ENCODE results near the gene ANKRD6. TPM values are rescaled to one million over a fixed set of nuclear protein-coding genes. Genes with fewer than 3 reads are reported as not detected.

The ANKRD6 gene
- total RNA-seq, 4 donors from 2014 or later: 1.6 to 6.8 (median 2.9) TPM

DNA sequence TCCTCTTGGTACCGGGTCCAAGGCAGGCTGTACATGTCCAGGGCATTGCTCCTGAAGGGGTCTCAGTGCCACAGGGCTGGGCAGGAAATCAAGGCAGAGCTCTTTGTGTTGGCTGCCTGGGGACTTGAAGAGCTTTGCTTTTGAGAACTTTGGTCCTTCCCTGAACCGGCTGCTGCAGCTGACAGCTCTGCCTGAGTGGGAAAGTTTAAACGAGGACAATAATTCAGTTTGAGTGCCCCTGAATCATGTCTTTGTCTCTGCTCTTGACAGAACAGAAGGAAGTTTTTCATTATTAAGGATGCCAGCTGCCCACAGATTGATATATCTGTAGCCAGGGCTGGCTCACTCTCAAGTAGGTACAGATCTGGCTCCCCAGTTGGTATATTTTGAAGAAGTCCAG is 56.1 kb downstream of the ANKRD6 start:
- in situ Hi-C loops (cut with MboI; ENCODE audit: low sequenced_read_pairs in 4 of 4): no loop called here
- intact Hi-C loops (cut with DNase I; ENCODE audit: low total_unique reads): no loop called here
- ATAC-seq: no peak

DNA sequence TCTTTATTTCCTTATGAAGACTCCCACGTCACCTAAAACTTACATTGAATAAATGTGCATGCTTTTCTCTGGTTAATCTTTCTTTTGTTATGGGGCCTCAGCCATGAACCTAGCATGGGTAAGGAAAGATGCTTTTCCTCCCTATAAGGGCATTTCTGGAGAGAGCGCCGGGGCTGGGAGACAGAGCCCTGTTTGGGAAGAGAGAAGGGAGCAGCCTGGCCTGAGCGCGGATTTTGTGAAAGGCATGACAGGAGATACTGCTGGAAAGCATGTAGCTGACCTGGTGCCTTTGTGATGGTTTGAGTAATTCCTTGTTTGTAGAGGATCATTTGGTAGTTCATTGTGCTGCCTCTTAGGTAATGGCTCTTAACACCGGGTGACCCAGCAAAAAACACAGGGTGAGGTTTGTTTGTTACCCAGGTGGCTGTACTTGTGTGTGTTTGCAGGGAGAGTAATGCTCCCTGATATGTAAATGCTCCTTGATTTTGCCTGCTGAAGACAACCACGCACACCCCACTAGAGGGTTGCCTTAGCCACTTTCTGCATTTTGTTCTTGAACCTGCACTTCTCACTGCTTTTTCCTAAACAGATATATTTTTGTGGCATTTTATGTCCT is 59.2 kb downstream of the ANKRD6 start:
- Histone ChIP-seq H3K4me3 (no peak overlapping the region), H3K36me3 (no peaks in the 10 kb centered on the region), H3K27ac (no peak overlapping the region), H3K9me3 (no peaks in the 10 kb centered on the region), H3K27me3 (no peaks in the 10 kb centered on the region), H3K4me1 (peaks cover 0 to 11% of the 10 kb centered on the region in 2 donors)
- no peak for TF ChIP-seq POLR2A (IDR thresholded peaks at IDR 0.05)
- TF ChIP-seq, protein P1, sequence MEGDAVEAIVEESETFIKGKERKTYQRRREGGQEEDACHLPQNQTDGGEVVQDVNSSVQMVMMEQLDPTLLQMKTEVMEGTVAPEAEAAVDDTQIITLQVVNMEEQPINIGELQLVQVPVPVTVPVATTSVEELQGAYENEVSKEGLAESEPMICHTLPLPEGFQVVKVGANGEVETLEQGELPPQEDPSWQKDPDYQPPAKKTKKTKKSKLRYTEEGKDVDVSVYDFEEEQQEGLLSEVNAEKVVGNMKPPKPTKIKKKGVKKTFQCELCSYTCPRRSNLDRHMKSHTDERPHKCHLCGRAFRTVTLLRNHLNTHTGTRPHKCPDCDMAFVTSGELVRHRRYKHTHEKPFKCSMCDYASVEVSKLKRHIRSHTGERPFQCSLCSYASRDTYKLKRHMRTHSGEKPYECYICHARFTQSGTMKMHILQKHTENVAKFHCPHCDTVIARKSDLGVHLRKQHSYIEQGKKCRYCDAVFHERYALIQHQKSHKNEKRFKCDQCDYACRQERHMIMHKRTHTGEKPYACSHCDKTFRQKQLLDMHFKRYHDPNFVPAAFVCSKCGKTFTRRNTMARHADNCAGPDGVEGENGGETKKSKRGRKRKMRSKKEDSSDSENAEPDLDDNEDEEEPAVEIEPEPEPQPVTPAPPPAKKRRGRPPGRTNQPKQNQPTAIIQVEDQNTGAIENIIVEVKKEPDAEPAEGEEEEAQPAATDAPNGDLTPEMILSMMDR (IDR thresholded peaks at IDR 0.05 in 4 of 5, conservative IDR thresholded peaks at IDR 0.05 in 1 of 5): no peak
- no peak for DNase-seq
- no peak for ATAC-seq
- intact Hi-C loops (cut with DNase I; ENCODE audit: low total_unique reads): no loop called here
- in situ Hi-C loops (cut with MboI; ENCODE audit: low sequenced_read_pairs in 4 of 4): no loop called here

More for the DNA sequence above, 56.1 kb downstream of the ANKRD6 start:
- TF ChIP-seq POLR2A (IDR thresholded peaks at IDR 0.05): no peak
- TF ChIP-seq, protein P1 (IDR thresholded peaks at IDR 0.05 in 4 of 5, conservative IDR thresholded peaks at IDR 0.05 in 1 of 5): no peak
- H3K9me3 ChIP-seq: no peaks in the 10 kb centered on the region
- no peaks in the 10 kb centered on the region for H3K36me3 ChIP-seq
- H3K27me3 ChIP-seq: no peaks in the 10 kb centered on the region
- H3K27ac ChIP-seq: no peak overlapping the region
- no peak overlapping the region for H3K4me3 ChIP-seq
- DNase-seq: no peak
- peaks cover 0 to 15% of the 10 kb centered on the region in 2 donors for H3K4me1 ChIP-seq

DNA sequence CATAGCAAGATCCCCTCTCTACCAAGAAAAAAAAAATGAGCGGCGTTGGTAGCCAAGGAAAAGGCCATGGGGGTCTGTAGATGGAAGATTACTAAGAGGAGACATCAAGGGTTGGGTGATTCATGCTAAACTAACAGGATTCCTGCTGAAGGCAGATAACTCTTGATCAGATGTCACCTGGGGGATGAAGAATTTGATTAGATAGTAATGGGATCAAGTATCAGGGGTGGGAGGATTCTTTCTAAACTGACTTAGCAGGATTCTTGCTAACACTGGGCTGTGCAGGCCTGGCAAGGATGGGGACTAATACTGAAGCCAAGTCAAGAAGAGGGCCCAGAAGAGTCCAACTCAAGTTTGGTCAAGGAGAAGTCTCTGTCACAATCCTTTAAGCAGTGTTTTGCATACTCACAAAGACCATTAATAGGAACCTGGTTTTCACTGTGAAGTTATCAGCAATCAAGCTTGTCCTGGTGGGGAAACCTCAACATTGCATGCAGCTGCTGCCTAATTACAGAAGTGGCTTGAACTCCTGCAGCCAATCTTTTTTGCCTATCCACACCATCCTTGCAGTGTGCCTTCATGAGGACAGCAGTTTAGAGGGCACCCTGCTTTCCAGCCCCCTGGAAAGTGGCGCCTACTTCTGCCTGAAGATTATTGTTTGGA is 61.3 kb downstream of the ANKRD6 start:
- H3K27ac ChIP-seq: no peak overlapping the region
- H3K4me1 ChIP-seq: no peaks in the 10 kb centered on the region
- no peak for TF ChIP-seq POLR2A (IDR thresholded peaks at IDR 0.05)
- TF ChIP-seq, protein P1 (IDR thresholded peaks at IDR 0.05 in 4 of 5, conservative IDR thresholded peaks at IDR 0.05 in 1 of 5): no peak
- no peaks in the 10 kb centered on the region for H3K36me3 ChIP-seq
- intact Hi-C loops (cut with DNase I; ENCODE audit: low total_unique reads): no loop called here
- DNase-seq (no peak), ATAC-seq (no peak)
- H3K9me3 ChIP-seq: no peaks in the 10 kb centered on the region
- in situ Hi-C loops (cut with MboI; ENCODE audit: low sequenced_read_pairs in 4 of 4): no loop called here
- no peak overlapping the region for H3K4me3 ChIP-seq
- no peaks in the 10 kb centered on the region for H3K27me3 ChIP-seq

DNA sequence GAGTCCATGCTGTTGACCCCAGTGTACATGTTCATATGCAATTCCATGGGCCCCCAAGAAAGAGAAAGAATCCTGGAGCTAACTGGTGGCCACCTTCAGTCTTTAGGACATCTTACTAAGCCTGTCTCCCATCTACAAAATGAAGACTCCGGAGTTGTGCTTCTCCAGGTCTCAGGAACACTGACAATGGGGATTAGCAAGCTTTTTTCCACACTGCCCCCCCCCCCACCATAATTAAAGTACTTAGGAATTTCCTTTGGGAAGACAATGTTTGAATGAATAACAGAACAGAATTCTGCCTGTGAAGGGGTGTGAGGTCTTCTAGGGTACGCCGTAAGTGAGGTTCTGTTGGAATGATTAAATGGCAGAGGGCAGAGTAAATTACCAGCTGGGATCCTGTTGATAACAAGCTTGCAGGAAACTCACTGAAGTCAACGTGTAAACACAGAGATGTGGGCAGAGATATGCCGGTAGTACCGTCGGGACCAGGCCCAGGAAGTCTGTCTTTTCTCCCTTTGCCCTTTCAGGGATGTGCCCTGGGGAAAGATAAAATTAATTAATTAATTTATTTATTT is 63.1 kb downstream of the ANKRD6 start:
- in situ Hi-C loops (cut with MboI; ENCODE audit: low sequenced_read_pairs in 4 of 4): no loop called here

More for the DNA sequence above, 63.1 kb downstream of the ANKRD6 start:
- Histone ChIP-seq H3K27me3 (no peaks in the 10 kb centered on the region), H3K4me1 (no peaks in the 10 kb centered on the region), H3K27ac (no peak overlapping the region), H3K9me3 (no peaks in the 10 kb centered on the region), H3K4me3 (no peak overlapping the region), H3K36me3 (no peaks in the 10 kb centered on the region)
- no peak for ATAC-seq
- DNase-seq: no peak
- TF ChIP-seq, protein P1 (IDR thresholded peaks at IDR 0.05 in 4 of 5, conservative IDR thresholded peaks at IDR 0.05 in 1 of 5): no peak
- no peak for TF ChIP-seq POLR2A (IDR thresholded peaks at IDR 0.05)
- intact Hi-C loops (cut with DNase I; ENCODE audit: low total_unique reads): no loop called here
